K562 (cell line): ENCODE data around the gene TMEM147. TPM values are rescaled to one million over a fixed set of nuclear protein-coding genes. Genes with fewer than 3 reads are reported as not detected.

Experiments
- ATAC-seq: fragments of 200-7000 bp; cut with Tn5 transposase; 3 replicates; pipeline ENCODE4 v1.9.1; 2020; ENCODE audit warnings: moderate library complexity
- BruUV-seq: library from RNA; stranded (reverse); fragments of 400-500 nt; replicated peaks from 2 replicates; lab custom pipeline; 2021; lab: Mats Ljungman, UMichigan
- CTCF ChIA-PET: fragments of 300-600 bp; formaldehyde crosslinking; extraction: SDS; loops from one replicate; lab custom pipeline; 2021; ENCODE audit warnings: low intra/inter-chr PET ratio; lab: Yijun Ruan, JAX
- POLR2A ChIA-PET: fragments of 300-600, 350-650 bp; sonication (Branson Sonifier 250); formaldehyde crosslinking; extraction: SDS; loops from one replicate; lab custom pipeline; 2021; ENCODE audit warnings: antibody characterized with exemption, inconsistent platforms; lab: Yijun Ruan, JAX
- DNase-seq, 4 experiments: peaks; one replicate each; pipeline versions ENCODE4 v3.0.0 to v3.0.0-alpha.2; 2011 to 2018; ENCODE audit warnings: low spot score in 3 of 4, mixed read lengths in 3 of 4; ENCODE audit errors: extremely low read depth in 1 of 4
- FAIRE-seq: peaks from 2 replicates; lab custom pipeline; 2011; peaks lifted over from hg19 to GRCh38; lab: Jason Lieb, UNC
- H2AFZ ChIP-seq: 2 replicates; pipeline ENCODE4 v1.6.0; 2011; ENCODE audit warnings: low read depth, low read length, control low read depth, inconsistent platforms
- H3K27ac ChIP-seq: fragments of 200-600 bp; 3 replicates; pipeline ENCODE4 v1.8.0; 2011; ENCODE audit warnings: low read depth, mild to moderate bottlenecking, control low read depth, inconsistent platforms, low read length, moderate library complexity, mixed read lengths; ENCODE audit errors: extremely low read depth
- H3K27me3 ChIP-seq, 2 experiments: fragments of 300-600 bp in 1 of 2; 2 replicates in 1 of 2; 3 replicates in 1 of 2; pipeline versions ENCODE4 v1.6.0 to v1.8.0; 2011; ENCODE audit warnings: inconsistent platforms in 2 of 2, low read length in 2 of 2, mild to moderate bottlenecking in 1 of 2, mixed read lengths in 1 of 2, moderate library complexity in 1 of 2; ENCODE audit not compliant: control insufficient read depth in 2 of 2, insufficient read depth in 2 of 2
- H3K36me3 ChIP-seq: fragments of 300-600 bp; 3 replicates; pipeline ENCODE4 v1.8.0; 2011; ENCODE audit warnings: mild to moderate bottlenecking, low read length, inconsistent platforms; ENCODE audit not compliant: control insufficient read depth, insufficient read depth
- H3K4me1 ChIP-seq, 2 experiments: fragments of 200-600 bp in 1 of 2; replicated peaks in 1 of 2; 2 replicates in 1 of 2; 3 replicates in 1 of 2; pipeline versions ENCODE4 v1.5.1 to v1.8.0; 2011; ENCODE audit warnings: inconsistent platforms in 2 of 2, low read length in 2 of 2, mild to moderate bottlenecking in 1 of 2, mixed read lengths in 1 of 2, moderate library complexity in 1 of 2; ENCODE audit not compliant: control insufficient read depth in 2 of 2, insufficient read depth in 2 of 2
- H3K4me2 ChIP-seq: 2 replicates; pipeline ENCODE4 v1.6.1; 2011; ENCODE audit warnings: low read length, control low read depth, inconsistent platforms, mixed read lengths; ENCODE audit not compliant: insufficient read depth
- H3K4me3 ChIP-seq: fragments of 200-600 bp; sonication (generic), shearing (Covaris generic); 2 replicates; pipeline ENCODE4 v1.5.1; 2016; ENCODE audit warnings: control low read depth, inconsistent platforms
- H3K79me2 ChIP-seq: fragments of 200-600 bp; 3 replicates; pipeline ENCODE4 v1.8.0; 2011; ENCODE audit warnings: low read length, inconsistent platforms; ENCODE audit not compliant: control insufficient read depth, insufficient read depth
- H3K9ac ChIP-seq, 2 experiments: 2 replicates each; pipeline versions ENCODE4 v1.6.0 to v1.6.1; 2011; ENCODE audit warnings: low read depth in 2 of 2, low read length in 2 of 2, control low read depth in 1 of 2, inconsistent platforms in 1 of 2, mild to moderate bottlenecking in 1 of 2, mixed read lengths in 1 of 2; ENCODE audit not compliant: insufficient read depth in 1 of 2
- H3K9me1 ChIP-seq: one replicate; pipeline ENCODE4 v1.6.0; 2011; ENCODE audit warnings: inconsistent platforms, mild to moderate bottlenecking, low read length, moderate library complexity; ENCODE audit not compliant: control insufficient read depth, insufficient read depth
- H3K9me3 ChIP-seq: replicated peaks from 2 replicates; pipeline ENCODE4 v1.5.1; 2011; ENCODE audit warnings: low read depth, low read length, inconsistent platforms; ENCODE audit not compliant: control insufficient read depth, insufficient read depth
- H4K20me1 ChIP-seq: replicated peaks from 2 replicates; pipeline ENCODE4 v1.6.1; 2011; ENCODE audit warnings: low read length, inconsistent platforms, mixed read lengths; ENCODE audit not compliant: control insufficient read depth, insufficient read depth
- ARHGAP35 ChIP-seq: fragments of 450-650 bp; IDR thresholded peaks from 2 replicates; pipeline ENCODE4 v1.6.1; 2018; ENCODE audit not compliant: partially characterized antibody
- ARNT ChIP-seq, 2 experiments: fragments of 450-650 bp; IDR thresholded peaks; 2 replicates each; pipeline ENCODE4 v1.6.1; 2016; ENCODE audit warnings: mild to moderate bottlenecking in 1 of 2
- ATF2 ChIP-seq: sonication (generic); formaldehyde crosslinking; IDR thresholded peaks from 2 replicates; pipeline ENCODE4 v1.8.1; 2022; ENCODE audit warnings: missing genetic modification reagents
- CEBPG ChIP-seq, 3 experiments: fragments of 200-800 bp in 1 of 3; sonication (Bioruptor generic) in 1 of 3; sonication (generic) in 1 of 3; formaldehyde crosslinking in 1 of 3; IDR thresholded peaks in 2 of 3; conservative IDR thresholded peaks in 1 of 3; 2 replicates each; pipeline versions ENCODE4 v1.6.1 to v1.8.0; 2016 to 2022; ENCODE audit warnings: missing compliant biosample characterization in 2 of 3, missing genetic modification characterization in 2 of 3, mild to moderate bottlenecking in 1 of 3, missing genetic modification reagents in 1 of 3
- PATZ1 ChIP-seq: fragments of 250-450 bp; sonication (Bioruptor Pico); IDR thresholded peaks from 2 replicates; pipeline ENCODE4 v1.5.0; 2020; ENCODE audit warnings: mild to moderate bottlenecking, borderline replicate concordance
- PBX2 ChIP-seq, 2 experiments: IDR thresholded peaks in 1 of 2; conservative IDR thresholded peaks in 1 of 2; 2 replicates each; pipeline ENCODE4 v1.6.1; 2016; ENCODE audit warnings: low read depth in 2 of 2, mild to moderate bottlenecking in 1 of 2, missing compliant biosample characterization in 1 of 2, missing genetic modification characterization in 1 of 2, moderate library complexity in 1 of 2
- SRF ChIP-seq, 2 experiments: fragments of 250-450, 450-650 bp in 1 of 2; sonication (Bioruptor Pico) in 1 of 2; sonication (generic) in 1 of 2; formaldehyde crosslinking; IDR thresholded peaks; 2 replicates each; pipeline versions ENCODE4 v1.5.0 to v1.5.1; 2020 to 2022; ENCODE audit warnings: mild to moderate bottlenecking in 1 of 2, missing genetic modification reagents in 1 of 2
- STAG1 ChIP-seq: sonication (generic); formaldehyde crosslinking; IDR thresholded peaks from 2 replicates; pipeline ENCODE4 v1.5.0; 2020; ENCODE audit warnings: missing genetic modification reagents, borderline replicate concordance
- WHSC1 ChIP-seq: IDR thresholded peaks from one replicate; pipeline ENCODE4 v1.6.1; 2012; ENCODE audit warnings: low read length, control low read depth, inconsistent platforms
- ZSCAN32 ChIP-seq: fragments of 450-650 bp; formaldehyde crosslinking; IDR thresholded peaks from 2 replicates; pipeline ENCODE4 v1.4.0; 2020; ENCODE audit warnings: mild to moderate bottlenecking, moderate library complexity
- WGBS: fragments of 100-300 bp; shearing (Covaris generic); methylation state at CpG from one replicate; pipeline ENCODE4 v1.1.6; 2016; ENCODE audit warnings: low coverage, mixed read lengths; ENCODE audit not compliant: insufficient coverage; ENCODE audit errors: missing lambda C conversion rate; 5-methylcytosine and 5-hydroxymethylcytosine counted together
- in situ Hi-C: fragments of 300-500 bp; cut with MboI; formaldehyde crosslinking; loops from 4 replicates; pipeline ENCODE4 v1.15.0; 2018; ENCODE audit warnings: inconsistent platforms, mixed read lengths
- intact Hi-C: fragments of 100-400 bp; cut with micrococcal nuclease; formaldehyde crosslinking; loops from 2 replicates; pipeline ENCODE4 v1.14.2; 2022
- polyA plus RNA-seq, 8 experiments: library from polyadenylated mRNA; depleted of rRNA in 4 of 8; stranded (reverse) in 5 of 8; unstranded in 3 of 8; fragments of >200 nt; fragmentation: Nextera tagmentation in 2 of 8; fragmentation: Illumina TruSeq in 1 of 8; extraction: Ambion mirVana in 2 of 8; extraction: Trizol in 1 of 8; gene quantifications; 2 replicates each; pipeline versions ENCODE4 v1.2.1 to v1.2.3, GENCODE V29; 2011 to 2014; ENCODE audit warnings: inconsistent platforms in 1 of 8, missing spikeins in 1 of 8
- total RNA-seq, 7 experiments: library from RNA; depleted of rRNA in 6 of 7; stranded (reverse); fragments of >200 nt in 6 of 7; fragmentation: Illumina TruSeq in 2 of 7; extraction: Trizol in 2 of 7; gene quantifications; 2 replicates each; pipeline versions ENCODE4 v1.2.1 to v1.2.3, GENCODE V29; 2011 to 2021; ENCODE audit warnings: low replicate concordance in 1 of 7

The TMEM147 gene
- total and polyA plus RNA-seq, 9 of the 15 experiments (the other 6 are each of a cell fraction or from before 2014, with no cell fraction given) = 73.8 to 194 (median 142) TPM

GRCh38 chr19:35518313-35518712 is 27.1 kb upstream of the TMEM147 start:
- POLR2A ChIA-PET = interaction anchor here (1.0 kb wide), 1 partner anchor 8 kb away, joined by 3 read pairs; no protein-coding TSS in a partner anchor
- in situ Hi-C loops (no loop called here), intact Hi-C loops (no loop called here)
- ATAC-seq (no peak), FAIRE-seq (no peak), DNase-seq (no peak)
- H3K79me2 ChIP-seq = no peaks in the 10 kb centered on the region
- H3K9me3 ChIP-seq = no peaks in the 10 kb centered on the region
- H3K27ac ChIP-seq = no peak overlapping the region
- no peak for TF ChIP-seq ZSCAN32 (CRISPR knock-in tag)
- TF ChIP-seq CEBPG (CRISPR knock-in tag; IDR thresholded peaks at IDR 0.05) = no peak
- TF ChIP-seq CEBPG (tag; conservative IDR thresholded peaks at IDR 0.05 in 1 of 2, IDR thresholded peaks at IDR 0.05 in 1 of 2) = no peak
- TF ChIP-seq ATF2 = no peak
- no peak for TF ChIP-seq PBX2 (CRISPR knock-in tag; IDR thresholded peaks at IDR 0.05; ENCODE audit: low read depth)
- TF ChIP-seq PBX2 (tag; conservative IDR thresholded peaks at IDR 0.05; ENCODE audit: low read depth) = no peak
- no peak for TF ChIP-seq ARNT (IDR thresholded peaks at IDR 0.05)
- no peak for TF ChIP-seq ARHGAP35
- TF ChIP-seq STAG1 (CRISPR knock-in tag) = no peak
- no peak for TF ChIP-seq PATZ1 (CRISPR knock-in tag)
- TF ChIP-seq SRF (CRISPR knock-in tag; IDR thresholded peaks at IDR 0.05) = no peak
- TF ChIP-seq WHSC1 = no peak
- H3K9me1 ChIP-seq = no peaks in the 10 kb centered on the region
- 2% methylated on average over 6 of the region's 6 CpGs for WGBS
- peaks cover 19 to 59% of the 10 kb centered on the region in 2 experiments; a peak in 4 of 5 replicates for H3K27me3 ChIP-seq
- no peak overlapping the region for H3K4me2 ChIP-seq
- H4K20me1 ChIP-seq = peaks cover 7% of the 10 kb centered on the region; the same call in 1 of the 2 replicates
- peaks cover 0 to 13% of the 10 kb centered on the region in 2 experiments; a peak in 4 of 5 replicates for H3K4me1 ChIP-seq
- no peak overlapping the region for H3K9ac ChIP-seq
- H3K36me3 ChIP-seq = no peaks in the 10 kb centered on the region
- H3K4me3 ChIP-seq = no peak overlapping the region
- BruUV-seq = no TSS peak
- H2AFZ ChIP-seq = no peak overlapping the region
- CTCF ChIA-PET = no interaction called here
